ENCODE data around the gene LYSET. TPM values are rescaled to one million over a fixed set of nuclear protein-coding genes. Genes with fewer than 3 reads are reported as not detected.

Gene LYSET
- total and polyA plus RNA-seq, 9 of the 15 experiments (the other 6 are each of a cell fraction or from before 2014, with no cell fraction given): 7.6 to 36.6 (median 15.9) TPM

DNA sequence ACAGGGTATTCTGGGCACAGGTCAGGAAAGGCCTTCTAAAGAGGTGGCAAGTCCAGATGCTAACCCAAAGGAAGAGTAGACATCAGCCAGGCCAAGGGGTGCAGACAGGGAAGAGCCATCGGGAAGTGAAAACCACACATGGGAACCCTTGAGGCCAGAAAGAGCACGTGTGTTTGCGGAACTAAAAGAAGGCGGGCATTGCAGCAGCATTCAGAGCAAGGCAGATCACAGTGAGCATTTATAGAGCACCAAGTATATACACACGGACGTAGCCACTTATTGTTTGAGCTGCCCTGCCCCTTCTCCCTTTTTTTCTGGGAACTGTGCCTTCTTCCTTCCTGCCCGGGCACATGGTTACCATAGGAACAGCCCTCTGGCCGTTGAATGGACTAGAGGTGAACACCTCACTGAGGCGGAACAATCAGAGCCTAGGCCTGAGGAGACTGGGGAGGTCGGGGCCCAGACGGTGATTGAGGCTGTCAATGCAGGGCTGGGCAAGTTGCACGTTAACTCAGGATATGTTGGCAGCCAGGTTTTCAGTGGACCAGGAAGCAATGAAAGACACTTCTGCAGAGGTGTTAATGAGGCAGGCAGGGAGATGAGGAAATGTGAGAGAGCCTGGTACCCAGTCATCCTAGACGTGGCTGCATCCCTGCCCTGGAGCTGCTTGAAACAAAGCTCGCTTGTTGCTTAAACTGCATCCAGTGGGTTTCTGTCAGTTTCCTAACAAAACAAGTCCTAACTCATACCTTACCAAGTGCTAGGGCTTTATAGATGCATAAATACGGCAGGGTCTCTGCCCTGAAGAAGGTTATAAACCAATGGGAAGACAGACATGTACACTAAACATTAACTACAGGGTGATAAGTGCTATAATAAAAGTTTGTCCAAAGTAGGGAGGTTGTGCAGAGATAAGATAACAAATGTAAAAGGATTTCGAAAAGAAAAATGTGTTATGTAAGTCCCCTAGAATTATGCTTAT is 34.6 kb upstream of the LYSET start:
- WGBS (ENCODE audit: insufficient coverage, low coverage, missing lambda C conversion rate): 23% methylated on average over 16 of the region's 16 CpGs
- Histone ChIP-seq H2AFZ (ENCODE audit: low read depth, low read length) (no peak overlapping the region), H3K4me3 (no peak overlapping the region), H3K9ac (ENCODE audit: insufficient read depth in 1 of 2, low read depth in 2 of 2, low read length in 2 of 2) (no peak overlapping the region), H3K4me1 (replicated peaks in 1 of 2; ENCODE audit: control insufficient read depth in 2 of 2, insufficient read depth in 2 of 2, low read length in 2 of 2) (no peaks in the 10 kb centered on the region), H3K4me2 (ENCODE audit: insufficient read depth, low read length) (no peak overlapping the region), H3K79me2 (ENCODE audit: control insufficient read depth, insufficient read depth, low read length) (no peaks in the 10 kb centered on the region), H3K9me1 (ENCODE audit: control insufficient read depth, insufficient read depth, low read length) (no peaks in the 10 kb centered on the region), H4K20me1 (replicated peaks; ENCODE audit: control insufficient read depth, insufficient read depth, low read length) (no peaks in the 10 kb centered on the region), H3K9me3 (replicated peaks; ENCODE audit: control insufficient read depth, insufficient read depth, low read depth, low read length) (no peaks in the 10 kb centered on the region), H3K27me3 (ENCODE audit: control insufficient read depth in 2 of 2, insufficient read depth in 2 of 2, low read length in 2 of 2) (peaks cover 3 to 6% of the 10 kb centered on the region in 2 experiments; a peak in 2 of 5 replicates), H3K27ac (ENCODE audit: extremely low read depth, low read depth, low read length) (no peak overlapping the region), H3K36me3 (ENCODE audit: control insufficient read depth, insufficient read depth, low read length) (no peaks in the 10 kb centered on the region)
- DNase-seq (ENCODE audit: extremely low read depth in 1 of 4, low spot score in 3 of 4): no peak
- FAIRE-seq: no peak
- ATAC-seq: peak; percentile 49; the same call in 2 of the 3 replicates
- TF ChIP-seq NFYB (IDR thresholded peaks at IDR 0.05; ENCODE audit: extremely low read depth, insufficient read length) (peak; percentile 57), RFX1 (IDR thresholded peaks at IDR 0.05) (peak; percentile 80), HES1 (IDR thresholded peaks at IDR 0.05; ENCODE audit: low read depth) (no peak), ZNF778 (CRISPR knock-in tag; IDR thresholded peaks at IDR 0.05) (no peak), ZKSCAN8 (CRISPR knock-in tag; IDR thresholded peaks at IDR 0.05) (peak; percentile 58; the same call in 1 of the 2 replicates), PKNOX1 (IDR thresholded peaks at IDR 0.05) (peak; percentile 80), E2F6 (IDR thresholded peaks at IDR 0.05; ENCODE audit: borderline replicate concordance in 1 of 2, extremely low read depth in 1 of 2, insufficient read depth in 1 of 2, insufficient read length in 1 of 2, low read depth in 1 of 2, low read length in 1 of 2, poor library complexity in 1 of 2, severe bottlenecking in 1 of 2) (peak in 1 of 2 experiments; percentile 6), SRF (CRISPR knock-in tag; IDR thresholded peaks at IDR 0.05) (no peak)
- TF ChIP-seq, protein P1, sequence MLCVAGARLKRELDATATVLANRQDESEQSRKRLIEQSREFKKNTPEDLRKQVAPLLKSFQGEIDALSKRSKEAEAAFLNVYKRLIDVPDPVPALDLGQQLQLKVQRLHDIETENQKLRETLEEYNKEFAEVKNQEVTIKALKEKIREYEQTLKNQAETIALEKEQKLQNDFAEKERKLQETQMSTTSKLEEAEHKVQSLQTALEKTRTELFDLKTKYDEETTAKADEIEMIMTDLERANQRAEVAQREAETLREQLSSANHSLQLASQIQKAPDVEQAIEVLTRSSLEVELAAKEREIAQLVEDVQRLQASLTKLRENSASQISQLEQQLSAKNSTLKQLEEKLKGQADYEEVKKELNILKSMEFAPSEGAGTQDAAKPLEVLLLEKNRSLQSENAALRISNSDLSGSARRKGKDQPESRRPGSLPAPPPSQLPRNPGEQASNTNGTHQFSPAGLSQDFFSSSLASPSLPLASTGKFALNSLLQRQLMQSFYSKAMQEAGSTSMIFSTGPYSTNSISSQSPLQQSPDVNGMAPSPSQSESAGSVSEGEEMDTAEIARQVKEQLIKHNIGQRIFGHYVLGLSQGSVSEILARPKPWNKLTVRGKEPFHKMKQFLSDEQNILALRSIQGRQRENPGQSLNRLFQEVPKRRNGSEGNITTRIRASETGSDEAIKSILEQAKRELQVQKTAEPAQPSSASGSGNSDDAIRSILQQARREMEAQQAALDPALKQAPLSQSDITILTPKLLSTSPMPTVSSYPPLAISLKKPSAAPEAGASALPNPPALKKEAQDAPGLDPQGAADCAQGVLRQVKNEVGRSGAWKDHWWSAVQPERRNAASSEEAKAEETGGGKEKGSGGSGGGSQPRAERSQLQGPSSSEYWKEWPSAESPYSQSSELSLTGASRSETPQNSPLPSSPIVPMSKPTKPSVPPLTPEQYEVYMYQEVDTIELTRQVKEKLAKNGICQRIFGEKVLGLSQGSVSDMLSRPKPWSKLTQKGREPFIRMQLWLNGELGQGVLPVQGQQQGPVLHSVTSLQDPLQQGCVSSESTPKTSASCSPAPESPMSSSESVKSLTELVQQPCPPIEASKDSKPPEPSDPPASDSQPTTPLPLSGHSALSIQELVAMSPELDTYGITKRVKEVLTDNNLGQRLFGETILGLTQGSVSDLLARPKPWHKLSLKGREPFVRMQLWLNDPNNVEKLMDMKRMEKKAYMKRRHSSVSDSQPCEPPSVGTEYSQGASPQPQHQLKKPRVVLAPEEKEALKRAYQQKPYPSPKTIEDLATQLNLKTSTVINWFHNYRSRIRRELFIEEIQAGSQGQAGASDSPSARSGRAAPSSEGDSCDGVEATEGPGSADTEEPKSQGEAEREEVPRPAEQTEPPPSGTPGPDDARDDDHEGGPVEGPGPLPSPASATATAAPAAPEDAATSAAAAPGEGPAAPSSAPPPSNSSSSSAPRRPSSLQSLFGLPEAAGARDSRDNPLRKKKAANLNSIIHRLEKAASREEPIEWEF (CRISPR knock-in tag; IDR thresholded peaks at IDR 0.05): no peak
- in situ Hi-C loops (cut with MboI): no loop called here
- intact Hi-C loops (cut with micrococcal nuclease): no loop called here
- BruUV-seq (replicated peaks): no TSS peak
- CTCF ChIA-PET (ENCODE audit: low intra/inter-chr PET ratio): no interaction called here
- POLR2A ChIA-PET: no interaction called here

All from K562 (cell line).